Central memory CD4-positive, alpha-beta T cell (primary cell): Measurements from ENCODE around the gene CRKL.
"Not testable (repeated sequence)": the region's sequence is repeated elsewhere in the genome, so short reads cannot be mapped to it uniquely, and the experiment has no call there.

Experiments
- DNase-seq: peaks from one replicate; pipeline ENCODE4 v3.0.0; 2022

CRKL gene

GRCh38 chr22:20901093-20902033 lies 15.8 kb upstream of the CRKL start:
- DNase-seq = not testable (repeated sequence)

GRCh38 chr22:20903093-20903492 lies 14.1 kb upstream of the CRKL start:
- no peak for DNase-seq

GRCh38 chr22:20904008-20904979 lies 12.9 kb upstream of the CRKL start:
- no peak for DNase-seq

GRCh38 chr22:20904980-20905355 lies 12.2 kb upstream of the CRKL start:
- DNase-seq = no peak

- DNase-seq = no peak
Measured at GRCh38 chr22:20905415-20906386, 11.5 kb upstream of the CRKL start.

GRCh38 chr22:20906387-20906767 lies 10.8 kb upstream of the CRKL start:
- no peak for DNase-seq

GRCh38 chr22:20908717-20909116 lies 8.5 kb upstream of the CRKL start:
- DNase-seq = not testable (repeated sequence)

GRCh38 chr22:20909543-20910303 lies 7.5 kb upstream of the CRKL start:
- DNase-seq = no peak

- DNase-seq = no peak
Measured at GRCh38 chr22:20912494-20912893, 4.7 kb upstream of the CRKL start.

- no peak for DNase-seq
Measured at GRCh38 chr22:20918663-20919218, 1.5 kb downstream of the CRKL start.

GRCh38 chr22:20919718-20920117 lies 2.5 kb downstream of the CRKL start:
- DNase-seq = no peak

GRCh38 chr22:20920881-20921203 lies 3.6 kb downstream of the CRKL start:
- DNase-seq = no peak

GRCh38 chr22:20922141-20922751 lies 5.0 kb downstream of the CRKL start:
- no peak for DNase-seq

- DNase-seq = no peak
Measured at GRCh38 chr22:20926243-20926642, 9.0 kb downstream of the CRKL start.

- DNase-seq = no peak
Measured at GRCh38 chr22:20927940-20928572, 10.8 kb downstream of the CRKL start.

GRCh38 chr22:20928573-20928967 lies 11.4 kb downstream of the CRKL start:
- DNase-seq = no peak

GRCh38 chr22:20930004-20930403 lies 12.8 kb downstream of the CRKL start:
- no peak for DNase-seq

GRCh38 chr22:20930435-20930834 lies 13.2 kb downstream of the CRKL start:
- DNase-seq = not testable (repeated sequence)

- DNase-seq = no peak
Measured at GRCh38 chr22:20931126-20931654, 14.0 kb downstream of the CRKL start.

GRCh38 chr22:20933910-20934309 lies 16.7 kb downstream of the CRKL start:
- DNase-seq = no peak
